ENCODE measurements around the gene CANT1. TPM values are rescaled to one million over a fixed set of nuclear protein-coding genes. Genes with fewer than 3 reads are reported as not detected.

The CANT1 gene
- total and polyA plus RNA-seq, 2 of the 13 experiments (the other 11 are each of a cell fraction or from before 2014, with no cell fraction given), result 34.1 to 42.1 TPM

DNA sequence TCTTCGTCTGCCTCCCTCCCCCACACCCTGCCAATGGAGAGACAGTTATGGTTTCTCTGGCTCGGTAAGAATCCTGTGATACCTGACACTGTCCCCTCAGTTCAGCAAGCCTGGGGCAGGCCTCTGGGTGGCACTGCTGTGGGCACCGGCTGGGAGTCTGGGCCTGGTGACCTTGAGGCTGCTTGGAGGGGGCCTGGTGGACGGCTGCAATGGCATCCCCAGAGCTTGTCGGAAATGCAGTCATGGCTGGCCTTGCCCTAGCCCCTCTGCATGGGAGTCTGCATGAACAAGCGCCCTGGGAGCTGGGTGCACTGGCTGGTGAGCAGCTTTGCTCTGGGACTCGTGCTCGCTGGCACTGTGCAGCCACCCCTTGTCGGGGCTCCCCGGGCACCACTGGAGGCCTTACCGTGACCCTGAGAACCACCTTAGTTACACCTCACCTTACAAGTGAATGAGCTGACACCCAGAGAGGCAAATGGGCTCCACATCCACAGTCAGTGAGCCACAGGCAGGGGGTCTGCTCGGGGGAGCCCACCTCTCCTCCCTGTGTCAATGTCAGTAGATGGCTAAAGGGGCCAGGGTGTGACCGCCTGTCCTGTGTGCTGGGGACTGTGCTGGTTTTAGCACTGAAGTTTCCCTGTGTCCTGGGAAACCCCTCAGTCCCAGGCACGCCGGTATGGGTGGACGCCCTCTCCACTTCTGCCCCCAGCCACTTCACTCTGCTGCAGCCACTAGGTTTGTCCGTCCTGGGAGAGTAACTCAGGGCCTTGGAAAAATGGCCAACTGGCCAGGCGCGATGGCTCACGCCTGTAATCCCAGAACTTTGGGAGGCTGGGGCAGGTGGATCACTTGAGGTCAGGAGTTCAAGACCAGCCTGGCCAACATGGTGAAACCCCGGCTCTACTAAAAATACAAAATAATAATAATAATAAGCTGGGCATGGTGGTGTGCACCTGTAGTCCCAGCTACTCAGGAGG, 31.3 kb downstream of the CANT1 start (continued):
- no peak for TF ChIP-seq ZFP91 (CRISPR knock-in tag; IDR thresholded peaks at IDR 0.05; ENCODE audit: borderline replicate concordance)
- TF ChIP-seq SKIL (CRISPR knock-in tag; IDR thresholded peaks at IDR 0.05; ENCODE audit: borderline replicate concordance), result no peak
- no peak for TF ChIP-seq HINFP (CRISPR knock-in tag; IDR thresholded peaks at IDR 0.05; ENCODE audit: low read depth)
- TF ChIP-seq, protein P1, sequence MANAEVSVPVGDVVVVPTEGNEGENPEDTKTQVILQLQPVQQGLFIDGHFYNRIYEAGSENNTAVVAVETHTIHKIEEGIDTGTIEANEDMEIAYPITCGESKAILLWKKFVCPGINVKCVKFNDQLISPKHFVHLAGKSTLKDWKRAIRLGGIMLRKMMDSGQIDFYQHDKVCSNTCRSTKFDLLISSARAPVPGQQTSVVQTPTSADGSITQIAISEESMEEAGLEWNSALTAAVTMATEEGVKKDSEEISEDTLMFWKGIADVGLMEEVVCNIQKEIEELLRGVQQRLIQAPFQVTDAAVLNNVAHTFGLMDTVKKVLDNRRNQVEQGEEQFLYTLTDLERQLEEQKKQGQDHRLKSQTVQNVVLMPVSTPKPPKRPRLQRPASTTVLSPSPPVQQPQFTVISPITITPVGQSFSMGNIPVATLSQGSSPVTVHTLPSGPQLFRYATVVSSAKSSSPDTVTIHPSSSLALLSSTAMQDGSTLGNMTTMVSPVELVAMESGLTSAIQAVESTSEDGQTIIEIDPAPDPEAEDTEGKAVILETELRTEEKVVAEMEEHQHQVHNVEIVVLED (CRISPR knock-in tag; IDR thresholded peaks at IDR 0.05; ENCODE audit: borderline replicate concordance), result no peak
- TF ChIP-seq, protein P2, sequence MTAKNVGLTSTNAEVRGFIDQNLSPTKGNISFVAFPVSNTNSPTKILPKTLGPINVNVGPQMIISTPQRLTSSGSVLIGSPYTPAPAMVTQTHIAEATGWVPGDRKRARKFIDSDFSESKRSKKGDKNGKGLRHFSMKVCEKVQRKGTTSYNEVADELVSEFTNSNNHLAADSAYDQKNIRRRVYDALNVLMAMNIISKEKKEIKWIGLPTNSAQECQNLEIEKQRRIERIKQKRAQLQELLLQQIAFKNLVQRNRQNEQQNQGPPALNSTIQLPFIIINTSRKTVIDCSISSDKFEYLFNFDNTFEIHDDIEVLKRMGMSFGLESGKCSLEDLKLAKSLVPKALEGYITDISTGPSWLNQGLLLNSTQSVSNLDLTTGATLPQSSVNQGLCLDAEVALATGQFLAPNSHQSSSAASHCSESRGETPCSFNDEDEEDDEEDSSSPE (CRISPR knock-in tag; IDR thresholded peaks at IDR 0.05), result no peak
- no peak for TF ChIP-seq ZNF136 (CRISPR knock-in tag; IDR thresholded peaks at IDR 0.05; ENCODE audit: low read depth)
- TF ChIP-seq YY1 (IDR thresholded peaks at IDR 0.05; ENCODE audit: insufficient read depth, insufficient replicate concordance, low read depth, low read length), result no peak
- no peak for TF ChIP-seq ZNF782 (CRISPR knock-in tag; IDR thresholded peaks at IDR 0.05; ENCODE audit: borderline replicate concordance)
- no peak for TF ChIP-seq ZNF552 (CRISPR knock-in tag; IDR thresholded peaks at IDR 0.05; ENCODE audit: borderline replicate concordance)
- 0 out of 2 replicates have a peak, but pooled peaks have one; percentile 1 for TF ChIP-seq ZNF788 (CRISPR knock-in tag; IDR thresholded peaks at IDR 0.05; ENCODE audit: borderline replicate concordance)
- no peak for TF ChIP-seq HOXA9 (CRISPR knock-in tag; IDR thresholded peaks at IDR 0.05; ENCODE audit: borderline replicate concordance)
